ENCODE measurements around the gene NBDY. TPM values are rescaled to one million over a fixed set of nuclear protein-coding genes. Genes with fewer than 3 reads are reported as not detected.
"Not testable (repeated sequence)": the region's sequence is repeated elsewhere in the genome, so short reads cannot be mapped to it uniquely, and the experiment has no call there.

Gene NBDY
- total RNA-seq, 2 experiments from 2014 or later: 5.4 to 32.9 TPM

GRCh38 chrX:56759736-56760409 lies 30.8 kb downstream of the NBDY start:
- Histone ChIP-seq H3K4me3 (ENCODE audit: low read depth, low read length, poor library complexity, severe bottlenecking) (no peak overlapping the region), H3K4me1 (ENCODE audit: insufficient read depth, low read length, poor library complexity, severe bottlenecking) (peaks cover 45% of the 10 kb centered on the region), H3K9me2 (ENCODE audit: insufficient read depth, low read length) (no peaks in the 10 kb centered on the region), H4K20me1 (ENCODE audit: insufficient read depth, low read length) (no peaks in the 10 kb centered on the region), H2AFZ (ENCODE audit: low read length) (no peak overlapping the region), H3K4me2 (ENCODE audit: low read length) (no peak overlapping the region), H3K36me3 (ENCODE audit: insufficient read depth, low read length) (no peaks in the 10 kb centered on the region; the same call in 1 of the 2 replicates), H3K9me3 (ENCODE audit: low read length) (no peaks in the 10 kb centered on the region), H3K27ac (ENCODE audit: low read depth, low read length, poor library complexity, severe bottlenecking) (no peak overlapping the region), H3K79me2 (ENCODE audit: insufficient read depth, low read depth, low read length) (no peaks in the 10 kb centered on the region; the same call in 1 of the 2 replicates)
- CTCF ChIA-PET (ENCODE audit: unreplicated experiment): no interaction called here
- intact Hi-C loops (cut with micrococcal nuclease; ENCODE audit: unreplicated experiment): no loop called here
- TF ChIP-seq CTCF (conservative IDR thresholded peaks at IDR 0.05; ENCODE audit: low read length) (no peak), EZH2phosphoT487 (IDR thresholded peaks at IDR 0.05; ENCODE audit: borderline replicate concordance, low read depth, low read length) (no peak)
- no TSS peak for BruUV-seq (replicated peaks)
- POLR2A ChIA-PET: no interaction called here
- no peak for DNase-seq (ENCODE audit: low spot score)

GRCh38 chrX:56760410-56761124 lies 31.5 kb downstream of the NBDY start:
- POLR2A ChIA-PET: not testable (repeated sequence)
- H3K4me1 ChIP-seq (ENCODE audit: insufficient read depth, low read length, poor library complexity, severe bottlenecking): peaks cover 52% of the 10 kb centered on the region

GRCh38 chrX:56761167-56761566 lies 32.1 kb downstream of the NBDY start:
- Histone ChIP-seq H4K20me1 (ENCODE audit: insufficient read depth, low read length) (no peaks in the 10 kb centered on the region), H3K36me3 (ENCODE audit: insufficient read depth, low read length) (no peaks in the 10 kb centered on the region; the same call in 1 of the 2 replicates), H3K9me2 (ENCODE audit: insufficient read depth, low read length) (no peaks in the 10 kb centered on the region), H3K4me2 (ENCODE audit: low read length) (no peak overlapping the region), H3K4me3 (ENCODE audit: low read depth, low read length, poor library complexity, severe bottlenecking) (no peak overlapping the region), H3K9me3 (ENCODE audit: low read length) (no peaks in the 10 kb centered on the region), H2AFZ (ENCODE audit: low read length) (no peak overlapping the region), H3K4me1 (ENCODE audit: insufficient read depth, low read length, poor library complexity, severe bottlenecking) (peaks cover 57% of the 10 kb centered on the region), H3K27ac (ENCODE audit: low read depth, low read length, poor library complexity, severe bottlenecking) (no peak overlapping the region), H3K79me2 (ENCODE audit: insufficient read depth, low read depth, low read length) (no peaks in the 10 kb centered on the region; the same call in 1 of the 2 replicates)
- TF ChIP-seq EZH2phosphoT487 (IDR thresholded peaks at IDR 0.05; ENCODE audit: borderline replicate concordance, low read depth, low read length) (no peak), CTCF (conservative IDR thresholded peaks at IDR 0.05; ENCODE audit: low read length) (no peak)
- CTCF ChIA-PET (ENCODE audit: unreplicated experiment): no interaction called here
- no TSS peak for BruUV-seq (replicated peaks)
- intact Hi-C loops (cut with micrococcal nuclease; ENCODE audit: unreplicated experiment): no loop called here
- POLR2A ChIA-PET: no interaction called here
- no peak for DNase-seq (ENCODE audit: low spot score)

More at GRCh38 chrX:56760410-56761124, 31.5 kb downstream of the NBDY start:
- H3K27ac ChIP-seq (ENCODE audit: low read depth, low read length, poor library complexity, severe bottlenecking); H2AFZ ChIP-seq (ENCODE audit: low read length); H3K9me2 ChIP-seq (ENCODE audit: insufficient read depth, low read length); H4K20me1 ChIP-seq (ENCODE audit: insufficient read depth, low read length); H3K4me2 ChIP-seq (ENCODE audit: low read length); DNase-seq (ENCODE audit: low spot score); BruUV-seq (replicated peaks); H3K4me3 ChIP-seq (ENCODE audit: low read depth, low read length, poor library complexity, severe bottlenecking); H3K36me3 ChIP-seq (ENCODE audit: insufficient read depth, low read length); H3K9me3 ChIP-seq (ENCODE audit: low read length); intact Hi-C loops (cut with micrococcal nuclease; ENCODE audit: unreplicated experiment); H3K79me2 ChIP-seq (ENCODE audit: insufficient read depth, low read depth, low read length); CTCF ChIA-PET (ENCODE audit: unreplicated experiment): not testable (repeated sequence)
